ENCODE measurements around the gene POLD4.
"Not testable (repeated sequence)": the region's sequence is repeated elsewhere in the genome, so short reads cannot be mapped to it uniquely, and the experiment has no call there.

The POLD4 gene

DNA sequence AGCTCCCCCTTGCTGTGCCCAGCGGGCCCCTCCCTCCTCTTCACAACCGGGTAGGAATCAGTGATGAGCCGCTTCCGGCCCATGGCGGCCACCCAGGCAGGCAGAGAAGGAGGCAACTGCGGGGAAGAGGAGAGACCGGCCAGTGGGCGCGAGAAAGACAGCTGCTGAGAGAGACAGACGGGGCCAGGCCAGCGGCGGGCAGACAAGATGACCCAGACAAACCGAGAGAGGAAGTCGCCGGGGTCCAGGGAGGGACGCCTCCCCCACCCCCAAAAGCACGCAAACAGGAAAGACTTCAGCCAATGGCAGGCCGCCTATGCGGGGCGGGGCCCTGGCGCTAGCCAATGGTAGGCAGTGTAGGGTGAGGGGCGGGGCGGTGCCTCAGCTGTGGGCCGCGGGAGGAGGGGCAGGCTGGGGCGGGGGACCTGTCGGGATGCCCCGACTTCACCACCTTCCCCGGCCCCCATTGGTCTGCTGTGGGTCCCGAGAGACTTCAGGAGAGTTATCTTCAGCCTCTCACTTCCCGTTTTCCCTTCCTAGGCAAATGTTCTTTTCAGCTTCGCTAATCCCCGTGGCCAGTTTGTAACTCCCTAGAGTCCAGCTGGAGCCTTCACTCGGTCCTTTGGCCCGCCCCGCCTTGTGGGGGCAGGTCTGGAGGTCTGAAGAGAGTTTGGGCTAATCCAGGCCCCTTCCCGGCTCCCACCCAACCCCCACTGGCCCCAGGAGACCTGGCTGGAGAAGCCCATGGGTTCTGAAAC lies at the start of gene POLD4:
Gene POLD4, minus strand, starts transcription at position 230 of the 758 bp plus-strand sequence. Its CDS starts 147 bp downstream, at position 83.
- peak; percentile 98 for DNase-seq (ENCODE audit: low spot score)

DNA sequence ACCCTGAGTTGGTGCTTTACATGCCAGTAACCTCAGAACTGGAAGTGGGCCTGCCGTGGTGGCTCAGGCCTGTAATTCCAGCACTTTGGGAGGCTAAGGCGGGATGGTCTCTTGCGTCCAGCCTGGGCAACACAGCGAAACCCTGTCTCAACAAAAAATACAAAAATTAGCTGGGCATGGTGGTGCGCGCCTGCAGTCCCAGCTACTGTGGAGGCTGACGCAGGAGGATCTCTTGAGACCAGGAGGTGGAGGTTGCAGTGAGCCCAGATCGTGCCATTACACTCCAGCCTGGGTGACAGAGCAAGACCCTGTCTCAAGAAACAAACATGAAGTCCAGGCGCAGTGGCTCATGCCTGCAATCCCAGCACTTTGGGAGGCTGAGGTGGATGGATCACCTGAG lies 49.7 kb upstream of the POLD4 start:
- not testable (repeated sequence) for DNase-seq (ENCODE audit: low spot score)

DNA sequence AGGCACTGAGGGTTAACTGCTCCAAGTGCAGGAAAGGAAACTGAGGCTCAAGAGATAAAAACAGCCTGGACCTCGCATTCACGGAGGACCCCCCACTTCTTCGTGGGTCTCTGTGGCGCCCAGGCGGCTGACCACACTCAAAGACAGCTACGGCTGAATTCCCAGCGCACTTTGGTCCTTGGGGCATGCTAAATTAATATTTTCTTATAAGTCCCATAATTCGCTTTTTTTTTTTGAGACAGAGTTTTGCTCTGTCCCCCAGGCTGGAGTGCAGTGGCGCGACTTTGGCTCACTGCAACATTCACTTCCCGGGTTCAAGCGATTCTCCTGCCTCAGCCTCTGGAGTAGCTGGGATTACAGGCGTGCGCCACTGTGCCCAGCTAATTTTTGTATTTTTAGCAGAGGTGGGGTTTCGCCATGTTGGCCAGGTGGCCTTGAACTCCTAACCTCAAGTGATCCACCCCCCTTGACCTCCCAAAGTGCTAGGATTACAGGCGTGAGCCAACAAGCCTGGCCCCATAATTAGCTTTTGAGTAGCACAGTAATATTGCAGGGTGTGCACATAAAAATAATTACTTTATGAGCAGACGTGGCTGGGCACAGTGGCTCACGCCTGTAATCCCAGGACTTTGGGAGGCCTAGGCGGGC lies 49.0 kb upstream of the POLD4 start:
- not testable (repeated sequence) for DNase-seq (ENCODE audit: low spot score)

DNA sequence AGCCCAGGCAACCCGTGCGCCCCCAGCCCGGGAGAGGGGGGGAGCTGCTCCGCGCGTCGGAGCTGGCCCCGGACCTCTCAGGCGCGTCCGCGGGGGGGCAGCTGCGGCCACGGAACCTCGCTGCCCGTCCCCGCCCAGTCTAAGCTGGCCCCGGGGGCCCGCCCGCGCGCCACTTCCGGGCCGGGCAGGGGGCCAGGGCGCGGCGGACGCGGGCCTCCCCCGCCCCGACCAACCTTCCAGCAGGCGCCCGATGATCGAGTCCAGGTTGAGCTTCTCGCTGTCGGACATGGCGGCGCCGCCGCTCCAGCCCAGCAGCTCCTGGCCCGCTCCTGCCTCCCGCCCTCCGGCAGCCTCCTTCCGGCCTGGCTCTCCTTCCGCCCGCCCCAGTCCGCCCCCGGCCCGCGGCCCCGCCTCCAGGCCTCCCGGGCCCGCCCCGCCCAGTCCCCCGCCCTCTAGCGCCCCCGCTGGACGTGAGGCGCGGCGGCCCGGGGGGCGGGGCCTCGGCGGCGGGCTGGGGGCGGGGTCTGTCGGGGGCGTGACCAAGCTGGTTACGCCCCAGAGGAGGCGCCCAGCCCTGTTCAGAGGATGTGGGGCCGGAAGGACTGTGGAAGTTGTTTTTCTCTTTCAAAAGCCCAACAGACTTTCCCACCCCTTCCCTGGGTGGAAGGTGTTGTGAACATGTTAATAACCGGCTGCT lies 48.3 kb upstream of the POLD4 start, which contains the start of gene PPP1CA:
Gene PPP1CA, minus strand, starts transcription at position 364 of the 697 bp plus-strand sequence. Its CDS starts 76 bp downstream, at position 288.
- DNase-seq (ENCODE audit: low spot score), result peak; percentile 97

DNA sequence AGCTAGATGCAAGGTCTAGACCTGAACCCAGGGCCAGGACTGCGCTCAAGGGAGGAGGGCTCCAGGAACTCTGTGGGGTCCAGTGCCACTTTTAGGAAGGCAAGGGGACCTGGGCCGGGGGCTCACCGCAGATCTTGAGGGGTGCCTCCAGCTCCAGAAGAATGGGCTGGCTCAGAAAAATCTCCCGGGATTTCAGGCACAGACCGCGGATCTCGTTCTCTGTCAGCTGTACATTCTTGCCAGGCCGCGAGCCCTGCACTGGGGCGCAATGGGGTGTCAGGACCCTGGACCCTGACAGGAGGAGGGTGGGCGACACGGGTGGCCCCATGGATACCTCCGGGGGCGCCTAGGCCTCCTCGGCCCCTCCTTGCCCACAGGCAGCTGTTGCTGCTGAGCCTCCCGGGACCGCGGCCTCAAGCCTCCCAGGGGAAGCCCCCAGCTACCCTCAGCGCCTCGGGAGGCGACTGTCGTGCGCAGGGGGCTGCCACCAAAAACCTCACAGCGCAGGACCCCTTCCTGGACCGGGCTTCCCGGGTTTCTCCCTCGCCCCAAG lies 47.7 kb upstream of the POLD4 start:
- DNase-seq (ENCODE audit: low spot score), result no peak

DNA sequence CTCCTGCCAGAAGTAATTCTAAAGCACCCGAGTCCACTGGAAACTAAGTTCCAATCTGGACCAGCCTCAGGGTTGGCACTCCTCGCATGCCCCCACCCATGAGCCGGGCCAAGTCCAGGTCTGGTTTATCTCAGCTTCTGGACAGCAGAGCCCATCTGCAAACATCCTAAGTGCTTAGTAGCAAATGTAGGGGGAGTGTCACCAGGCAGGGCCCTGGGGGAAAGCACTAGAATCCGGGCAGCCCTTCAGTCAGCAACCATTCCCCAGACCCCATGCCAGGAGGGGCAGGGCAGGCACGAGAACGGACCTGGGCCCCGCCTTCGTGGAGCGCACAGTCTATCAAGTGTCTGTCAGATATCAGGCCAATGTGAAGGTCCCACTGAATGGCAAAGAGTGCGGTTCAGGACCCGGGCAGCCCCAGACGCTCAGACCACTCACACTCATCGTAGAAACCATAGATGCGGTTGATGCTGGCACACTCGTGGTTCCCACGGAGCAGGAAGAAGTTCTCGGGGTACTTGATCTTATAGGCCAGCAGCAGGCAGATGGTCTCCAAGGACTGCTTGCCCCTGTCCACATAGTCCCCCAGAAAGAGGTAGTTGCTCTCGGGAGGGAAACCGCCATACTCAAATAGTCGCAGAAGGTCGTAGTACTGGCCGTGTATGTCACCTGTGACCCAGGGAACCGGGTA lies 47.0 kb upstream of the POLD4 start:
- DNase-seq (ENCODE audit: low spot score), result no peak

DNA sequence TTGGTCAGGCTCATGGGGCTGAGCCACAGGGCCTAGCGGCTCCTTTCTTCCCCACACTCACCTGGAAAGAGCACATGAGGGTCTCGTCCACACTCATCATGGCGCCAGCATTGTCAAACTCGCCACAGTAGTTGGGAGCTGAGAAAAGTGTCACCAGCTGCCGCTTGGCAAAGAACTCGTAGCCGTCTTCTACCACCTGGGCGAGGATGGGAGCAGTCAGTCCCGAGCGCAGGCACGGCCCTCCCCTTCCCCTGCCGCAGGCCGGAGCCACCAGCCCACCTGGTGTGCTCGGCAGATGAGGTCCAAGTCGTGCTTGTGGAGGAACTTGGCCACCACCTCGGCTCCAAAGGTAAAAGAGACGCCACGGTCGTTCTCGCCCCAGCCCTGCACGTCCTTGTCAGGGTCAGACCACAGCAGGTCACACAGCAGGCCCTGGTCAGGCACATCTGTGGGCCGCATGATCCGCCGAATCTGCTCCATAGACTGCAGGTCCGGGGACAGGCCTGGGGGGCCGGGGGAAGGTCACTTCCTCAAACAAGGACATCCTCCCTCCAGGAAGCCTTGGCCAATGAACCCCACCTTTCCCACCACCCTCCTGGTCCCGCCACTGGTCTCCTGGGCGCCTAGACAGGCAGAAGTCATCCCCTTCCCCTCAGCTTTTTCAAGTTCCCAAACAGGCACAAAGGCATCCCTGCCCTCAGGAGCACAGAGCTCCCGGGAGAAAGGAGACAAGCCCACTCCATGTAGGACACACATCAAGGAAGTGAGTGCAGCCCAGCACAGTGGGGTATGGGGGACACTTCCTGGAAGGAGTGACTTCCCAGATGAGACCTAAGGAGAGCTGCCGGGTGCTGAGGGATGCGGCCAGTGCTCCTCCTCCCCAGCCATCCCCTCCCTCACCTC lies 45.6 kb upstream of the POLD4 start:
- DNase-seq (ENCODE audit: low spot score), result no peak

DNA sequence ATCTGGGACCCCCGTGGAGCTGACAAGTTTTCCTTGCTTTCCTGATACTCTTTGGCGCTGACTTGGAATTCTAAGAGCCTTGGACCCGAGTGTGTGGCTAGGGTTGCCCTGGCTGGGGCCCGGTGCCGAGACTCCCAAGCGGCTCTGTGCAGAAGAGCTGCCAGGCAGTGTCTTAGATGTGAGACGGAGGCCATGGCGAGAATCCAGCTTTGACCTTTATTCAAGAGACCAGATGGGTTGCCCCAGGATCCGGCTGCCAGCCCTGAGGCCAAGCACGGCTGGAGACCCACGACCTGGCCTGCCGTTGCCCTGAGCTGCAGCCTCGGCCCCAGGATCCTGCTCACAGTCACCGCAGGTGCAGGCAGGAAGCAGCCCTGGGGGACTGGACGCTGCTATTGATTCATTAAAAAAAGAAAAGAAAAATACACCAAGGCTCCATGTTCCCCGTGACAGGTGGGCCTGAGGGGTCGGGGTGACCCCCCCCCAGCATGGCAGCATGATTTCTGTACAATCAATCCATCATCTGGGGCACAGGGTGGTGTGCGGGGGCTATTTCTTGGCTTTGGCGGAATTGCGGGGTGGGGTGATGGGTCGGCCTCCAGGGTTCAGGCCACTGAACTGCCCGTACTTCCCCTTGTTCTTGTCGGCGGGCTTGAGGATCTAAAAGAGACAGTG lies 44.8 kb upstream of the POLD4 start:
- DNase-seq (ENCODE audit: low spot score), result no peak

DNA sequence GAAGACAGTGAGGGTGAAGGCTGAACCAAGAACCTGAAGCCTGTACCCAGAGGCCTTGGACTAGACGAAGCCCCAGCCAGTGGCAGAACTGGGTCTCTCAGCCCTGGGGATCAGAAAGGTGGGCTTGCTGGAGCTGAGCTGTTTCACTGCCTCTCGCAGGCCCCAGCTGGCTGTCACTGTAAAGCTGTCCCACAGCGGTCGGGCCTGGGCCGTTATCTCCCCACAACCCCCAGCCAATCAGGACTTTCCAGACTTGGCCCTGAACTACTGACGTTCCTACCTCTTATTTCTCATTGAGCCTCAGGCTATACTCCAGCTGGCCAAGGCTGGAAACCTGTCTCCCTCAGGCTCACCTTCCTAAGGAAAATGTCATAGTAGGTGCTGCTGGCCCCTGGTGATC lies 44.2 kb upstream of the POLD4 start:
- no peak for DNase-seq (ENCODE audit: low spot score)

DNA sequence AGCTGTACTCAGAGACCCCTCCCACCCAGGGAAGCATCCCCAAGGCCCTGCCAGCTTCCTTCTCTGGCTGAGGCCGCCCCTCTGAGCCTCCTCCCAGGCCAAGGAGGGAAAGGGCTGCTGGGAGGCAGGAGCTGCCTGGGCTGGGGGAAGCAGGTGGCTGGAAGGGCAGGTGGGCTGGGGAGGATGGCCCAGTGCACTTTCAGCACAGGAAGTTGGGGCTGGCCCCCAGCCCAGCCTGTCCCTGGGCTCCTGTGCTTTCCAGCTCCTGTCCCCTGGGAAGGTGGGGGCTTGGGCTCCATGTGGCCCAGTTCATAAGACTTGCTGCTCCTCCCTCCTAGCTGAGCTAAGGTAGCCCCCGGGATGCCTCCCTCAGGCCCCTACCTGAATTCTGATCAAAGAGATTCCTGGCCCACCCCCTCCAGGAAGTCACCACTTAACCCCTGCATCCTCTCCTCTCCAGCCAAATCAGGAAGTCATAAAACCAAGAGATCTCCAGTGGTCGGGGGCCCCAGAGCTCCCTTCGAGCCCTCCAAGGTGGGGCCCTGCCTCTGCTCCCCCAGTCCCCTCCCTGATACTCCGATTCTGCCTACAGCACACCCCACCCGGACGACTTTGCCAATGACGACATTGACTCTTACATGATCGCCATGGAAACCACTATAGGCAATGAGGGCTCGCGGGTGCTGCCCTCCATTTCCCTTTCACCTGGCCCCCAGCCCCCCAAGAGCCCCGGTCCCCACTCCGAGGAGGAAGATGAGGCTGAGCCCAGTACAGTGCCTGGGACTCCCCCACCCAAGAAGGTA lies 43.4 kb upstream of the POLD4 start:
- DNase-seq (ENCODE audit: low spot score), result no peak

DNA sequence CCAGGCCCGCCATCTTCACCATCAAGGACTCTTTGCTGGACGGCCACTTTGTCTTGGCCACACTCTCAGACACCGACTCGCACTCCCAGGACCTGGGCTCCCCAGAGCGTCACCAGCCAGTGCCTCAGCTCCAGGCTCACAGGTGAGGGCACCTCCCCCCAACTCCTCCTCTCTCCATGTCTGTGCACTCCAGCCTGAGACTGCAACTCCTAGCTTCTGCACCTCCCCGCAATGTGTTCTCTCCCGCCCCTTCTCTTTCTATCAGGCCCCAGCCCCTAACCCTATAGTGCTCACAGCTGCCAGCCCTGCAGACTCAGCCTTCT lies 42.9 kb upstream of the POLD4 start:
- no peak for DNase-seq (ENCODE audit: low spot score)

DNA sequence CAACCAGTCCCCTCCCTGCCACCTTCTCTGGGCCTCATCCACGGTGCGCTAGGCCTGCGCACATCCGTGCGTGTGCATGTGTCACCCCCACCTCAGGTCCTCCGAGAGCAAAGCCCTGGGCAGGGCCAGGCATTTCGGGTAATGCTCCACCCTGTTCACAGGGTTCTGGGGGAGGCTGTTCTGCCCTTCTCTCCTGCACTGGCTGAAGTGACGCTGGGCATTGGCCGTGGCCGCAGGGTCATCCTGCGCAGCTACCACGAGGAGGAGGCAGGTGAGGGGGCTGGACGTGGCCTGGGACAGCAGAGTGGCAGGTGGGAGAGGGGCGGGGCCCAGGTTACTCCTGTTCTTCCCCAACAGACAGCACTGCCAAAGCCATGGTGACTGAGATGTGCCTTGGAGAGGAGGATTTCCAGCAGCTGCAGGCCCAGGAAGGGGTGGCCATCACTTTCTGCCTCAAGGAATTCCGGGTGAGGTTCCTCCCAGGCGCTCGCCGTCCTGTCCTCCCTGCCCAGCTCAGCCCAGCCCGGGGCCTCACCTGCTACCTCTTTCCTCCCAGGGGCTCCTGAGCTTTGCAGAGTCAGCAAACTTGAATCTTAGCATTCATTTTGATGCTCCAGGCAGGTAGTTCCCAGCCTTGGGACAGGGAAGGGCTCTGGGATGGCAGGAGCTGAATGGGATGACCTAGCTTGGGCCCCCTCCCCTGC lies 42.4 kb upstream of the POLD4 start:
- no peak for DNase-seq (ENCODE audit: low spot score)

DNA sequence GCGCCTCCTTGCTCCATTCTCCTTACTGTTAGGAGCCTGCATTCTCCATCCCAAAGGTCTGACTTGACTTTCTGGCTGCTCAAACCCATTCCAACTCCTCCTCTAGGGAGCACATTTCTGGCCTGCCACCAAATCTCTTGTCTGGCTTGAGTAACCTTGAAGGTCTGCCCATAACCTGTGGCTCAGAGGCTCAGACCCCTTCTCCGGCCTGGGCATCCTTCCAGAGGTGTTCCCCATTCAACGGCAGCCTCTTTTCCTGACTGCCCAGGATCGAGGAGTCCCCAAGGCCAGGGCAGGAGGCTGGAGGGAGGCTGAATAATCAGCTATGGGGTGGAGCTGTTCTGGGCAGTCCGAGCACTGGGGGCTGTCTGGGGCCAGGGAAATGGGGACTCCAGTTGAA lies 40.6 kb upstream of the POLD4 start:
- no peak for DNase-seq (ENCODE audit: low spot score)

DNA sequence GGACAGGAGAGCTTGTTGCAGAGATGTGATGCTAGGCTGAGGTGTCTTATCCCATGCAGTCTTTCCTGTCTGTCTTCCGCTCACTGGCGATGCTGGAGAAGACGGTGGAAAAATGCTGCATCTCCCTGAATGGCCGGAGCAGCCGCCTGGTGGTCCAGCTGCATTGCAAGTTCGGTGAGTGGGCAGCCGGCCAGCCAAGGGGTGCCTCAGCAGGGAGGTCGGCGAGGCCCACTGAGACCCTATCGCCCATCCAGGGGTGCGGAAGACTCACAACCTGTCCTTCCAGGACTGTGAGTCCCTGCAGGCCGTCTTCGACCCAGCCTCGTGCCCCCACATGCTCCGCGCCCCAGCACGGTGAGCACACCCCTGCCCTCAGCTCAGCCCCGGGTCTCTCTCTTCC lies 40.1 kb upstream of the POLD4 start:
- no peak for DNase-seq (ENCODE audit: low spot score)

DNA sequence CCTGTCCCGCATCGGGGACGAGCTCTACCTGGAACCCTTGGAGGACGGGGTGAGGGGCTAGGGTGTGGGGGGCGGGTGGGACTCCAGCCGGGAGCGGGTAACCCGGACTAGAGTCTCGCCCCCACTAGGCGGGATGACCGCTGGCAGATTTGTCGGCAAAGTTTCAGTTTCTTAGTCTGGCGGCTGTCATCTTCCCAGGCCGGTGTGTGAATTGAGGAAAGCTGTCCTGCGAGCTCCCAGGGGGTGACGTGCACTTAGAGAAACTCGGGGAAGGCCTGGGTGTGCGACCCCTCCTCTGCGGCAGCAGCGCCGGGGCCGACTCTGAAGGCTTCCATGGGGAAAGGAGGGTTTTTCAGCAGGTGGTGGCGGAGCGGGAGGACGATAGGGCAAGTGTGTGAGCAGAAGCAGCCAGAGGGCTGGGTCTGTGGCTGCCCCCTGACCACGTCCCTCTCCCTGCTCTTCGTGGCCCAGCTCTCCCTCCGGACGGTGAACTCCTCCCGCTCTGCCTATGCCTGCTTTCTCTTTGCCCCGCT lies 38.9 kb upstream of the POLD4 start:
- no peak for DNase-seq (ENCODE audit: low spot score)

DNA sequence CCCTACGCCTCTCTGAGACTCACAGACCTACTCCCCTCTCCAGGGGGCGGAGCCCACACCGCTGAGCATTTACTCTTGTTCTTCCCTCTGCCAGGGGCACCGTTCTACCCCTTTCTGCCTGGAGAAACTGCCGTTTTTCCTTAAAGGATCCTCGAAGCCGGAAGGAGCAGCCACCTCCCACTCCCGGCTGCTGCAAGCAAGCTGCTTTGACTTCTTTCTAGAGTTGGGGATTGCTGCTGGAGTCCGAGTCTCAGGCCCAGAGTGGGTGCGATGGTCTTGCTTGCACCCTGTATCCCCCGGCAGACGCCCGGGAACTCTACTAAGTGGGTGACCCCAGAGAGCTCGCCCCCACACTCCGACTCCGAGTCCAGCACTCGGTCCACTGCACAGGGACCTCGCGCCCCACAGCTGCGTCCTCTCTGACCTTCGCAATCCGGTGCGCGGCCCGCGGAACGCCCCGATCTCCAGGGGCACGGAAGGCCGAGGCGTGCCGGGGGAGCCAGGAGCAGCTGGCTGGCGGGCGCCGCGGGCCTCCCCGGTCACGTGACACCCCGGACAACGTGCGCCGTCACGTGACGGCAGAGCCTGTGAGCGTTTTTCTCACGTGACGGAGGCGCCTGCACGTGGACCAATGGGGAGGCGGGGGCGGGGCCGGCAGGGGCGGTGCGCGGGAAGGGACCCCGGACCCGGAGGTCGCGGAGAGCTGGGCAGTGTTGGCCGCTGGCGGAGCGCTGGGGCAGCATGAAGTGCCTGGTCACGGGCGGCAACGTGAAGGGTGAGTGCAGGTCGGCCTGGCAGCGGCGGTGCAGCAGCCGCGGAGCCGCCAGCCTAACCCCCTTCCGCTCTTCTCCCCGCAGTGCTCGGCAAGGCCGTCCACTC lies 38.2 kb upstream of the POLD4 start, which contains the start of gene RAD9A:
Gene RAD9A, plus strand, starts transcription at position 683 of the 879 bp plus-strand sequence. Its CDS starts 59 bp downstream, at position 742.
- peak; percentile 94 for DNase-seq (ENCODE audit: low spot score)

DNA sequence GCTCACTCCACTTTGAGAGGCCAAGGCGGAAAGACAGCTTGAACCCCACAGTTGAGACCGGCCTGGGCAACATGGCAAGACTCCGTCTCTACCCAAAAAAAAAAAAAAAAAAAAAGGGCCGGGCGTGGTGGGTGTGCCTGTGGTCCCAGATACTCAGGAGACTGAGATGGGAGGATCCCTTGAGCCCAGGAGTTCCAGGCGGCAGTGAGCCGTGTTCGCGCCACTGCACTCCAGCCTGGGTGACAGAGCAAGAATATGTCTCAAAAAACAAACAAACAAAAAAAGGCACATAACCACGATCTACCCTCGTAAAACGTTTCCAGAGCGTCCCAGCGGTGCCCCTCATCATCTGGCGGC lies 37.6 kb upstream of the POLD4 start:
- DNase-seq (ENCODE audit: low spot score), result no peak

DNA sequence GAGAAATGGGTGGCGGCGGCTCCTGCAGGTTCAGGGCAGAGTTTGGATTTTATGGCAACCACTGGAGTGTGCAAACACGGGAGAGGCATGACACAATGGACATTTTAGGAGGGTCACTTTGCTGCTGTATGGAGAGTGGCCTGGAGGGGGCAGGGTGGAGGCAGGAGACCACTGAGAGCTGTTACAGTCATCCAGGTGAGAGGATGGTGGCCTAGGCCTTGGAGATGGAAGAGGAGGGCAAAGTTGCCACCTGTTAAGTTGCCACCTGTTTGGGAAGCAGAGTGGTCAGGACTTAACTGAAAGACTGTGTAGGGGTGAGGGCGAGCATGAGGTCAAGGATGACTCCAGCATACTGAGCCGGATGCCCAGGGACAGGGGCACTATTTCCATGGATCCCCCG lies 36.1 kb upstream of the POLD4 start:
- DNase-seq (ENCODE audit: low spot score), result no peak

All from left forelimb (tissue), 1 donor.